ENCODE data around the gene NIT2. TPM values are rescaled to one million over a fixed set of nuclear protein-coding genes. Genes with fewer than 3 reads are reported as not detected.
A peak's percentile ranks its signal among the peaks of the same experiment; 100 is the strongest.

Gene NIT2
- total and polyA plus RNA-seq, 9 of the 15 experiments (the other 6 are each of a cell fraction or from before 2014, with no cell fraction given) = 11.4 to 62.2 (median 22.1) TPM

- TF ChIP-seq, protein P1, sequence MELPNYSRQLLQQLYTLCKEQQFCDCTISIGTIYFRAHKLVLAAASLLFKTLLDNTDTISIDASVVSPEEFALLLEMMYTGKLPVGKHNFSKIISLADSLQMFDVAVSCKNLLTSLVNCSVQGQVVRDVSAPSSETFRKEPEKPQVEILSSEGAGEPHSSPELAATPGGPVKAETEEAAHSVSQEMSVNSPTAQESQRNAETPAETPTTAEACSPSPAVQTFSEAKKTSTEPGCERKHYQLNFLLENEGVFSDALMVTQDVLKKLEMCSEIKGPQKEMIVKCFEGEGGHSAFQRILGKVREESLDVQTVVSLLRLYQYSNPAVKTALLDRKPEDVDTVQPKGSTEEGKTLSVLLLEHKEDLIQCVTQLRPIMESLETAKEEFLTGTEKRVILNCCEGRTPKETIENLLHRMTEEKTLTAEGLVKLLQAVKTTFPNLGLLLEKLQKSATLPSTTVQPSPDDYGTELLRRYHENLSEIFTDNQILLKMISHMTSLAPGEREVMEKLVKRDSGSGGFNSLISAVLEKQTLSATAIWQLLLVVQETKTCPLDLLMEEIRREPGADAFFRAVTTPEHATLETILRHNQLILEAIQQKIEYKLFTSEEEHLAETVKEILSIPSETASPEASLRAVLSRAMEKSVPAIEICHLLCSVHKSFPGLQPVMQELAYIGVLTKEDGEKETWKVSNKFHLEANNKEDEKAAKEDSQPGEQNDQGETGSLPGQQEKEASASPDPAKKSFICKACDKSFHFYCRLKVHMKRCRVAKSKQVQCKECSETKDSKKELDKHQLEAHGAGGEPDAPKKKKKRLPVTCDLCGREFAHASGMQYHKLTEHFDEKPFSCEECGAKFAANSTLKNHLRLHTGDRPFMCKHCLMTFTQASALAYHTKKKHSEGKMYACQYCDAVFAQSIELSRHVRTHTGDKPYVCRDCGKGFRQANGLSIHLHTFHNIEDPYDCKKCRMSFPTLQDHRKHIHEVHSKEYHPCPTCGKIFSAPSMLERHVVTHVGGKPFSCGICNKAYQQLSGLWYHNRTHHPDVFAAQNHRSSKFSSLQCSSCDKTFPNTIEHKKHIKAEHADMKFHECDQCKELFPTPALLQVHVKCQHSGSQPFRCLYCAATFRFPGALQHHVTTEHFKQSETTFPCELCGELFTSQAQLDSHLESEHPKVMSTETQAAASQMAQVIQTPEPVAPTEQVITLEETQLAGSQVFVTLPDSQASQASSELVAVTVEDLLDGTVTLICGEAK (IDR thresholded peaks at IDR 0.05) = no peak
- TF ChIP-seq, protein P1 (CRISPR knock-in tag; IDR thresholded peaks at IDR 0.05) = no peak
- TF ChIP-seq IRF2 (CRISPR knock-in tag; IDR thresholded peaks at IDR 0.05) = no peak
- peak in 1 of 2 experiments; percentile 33; a peak in 1 of 4 replicates for TF ChIP-seq ZNF318 (IDR thresholded peaks at IDR 0.05; ENCODE audit: borderline replicate concordance in 1 of 2, low read depth in 1 of 2)
- TF ChIP-seq, protein P2, sequence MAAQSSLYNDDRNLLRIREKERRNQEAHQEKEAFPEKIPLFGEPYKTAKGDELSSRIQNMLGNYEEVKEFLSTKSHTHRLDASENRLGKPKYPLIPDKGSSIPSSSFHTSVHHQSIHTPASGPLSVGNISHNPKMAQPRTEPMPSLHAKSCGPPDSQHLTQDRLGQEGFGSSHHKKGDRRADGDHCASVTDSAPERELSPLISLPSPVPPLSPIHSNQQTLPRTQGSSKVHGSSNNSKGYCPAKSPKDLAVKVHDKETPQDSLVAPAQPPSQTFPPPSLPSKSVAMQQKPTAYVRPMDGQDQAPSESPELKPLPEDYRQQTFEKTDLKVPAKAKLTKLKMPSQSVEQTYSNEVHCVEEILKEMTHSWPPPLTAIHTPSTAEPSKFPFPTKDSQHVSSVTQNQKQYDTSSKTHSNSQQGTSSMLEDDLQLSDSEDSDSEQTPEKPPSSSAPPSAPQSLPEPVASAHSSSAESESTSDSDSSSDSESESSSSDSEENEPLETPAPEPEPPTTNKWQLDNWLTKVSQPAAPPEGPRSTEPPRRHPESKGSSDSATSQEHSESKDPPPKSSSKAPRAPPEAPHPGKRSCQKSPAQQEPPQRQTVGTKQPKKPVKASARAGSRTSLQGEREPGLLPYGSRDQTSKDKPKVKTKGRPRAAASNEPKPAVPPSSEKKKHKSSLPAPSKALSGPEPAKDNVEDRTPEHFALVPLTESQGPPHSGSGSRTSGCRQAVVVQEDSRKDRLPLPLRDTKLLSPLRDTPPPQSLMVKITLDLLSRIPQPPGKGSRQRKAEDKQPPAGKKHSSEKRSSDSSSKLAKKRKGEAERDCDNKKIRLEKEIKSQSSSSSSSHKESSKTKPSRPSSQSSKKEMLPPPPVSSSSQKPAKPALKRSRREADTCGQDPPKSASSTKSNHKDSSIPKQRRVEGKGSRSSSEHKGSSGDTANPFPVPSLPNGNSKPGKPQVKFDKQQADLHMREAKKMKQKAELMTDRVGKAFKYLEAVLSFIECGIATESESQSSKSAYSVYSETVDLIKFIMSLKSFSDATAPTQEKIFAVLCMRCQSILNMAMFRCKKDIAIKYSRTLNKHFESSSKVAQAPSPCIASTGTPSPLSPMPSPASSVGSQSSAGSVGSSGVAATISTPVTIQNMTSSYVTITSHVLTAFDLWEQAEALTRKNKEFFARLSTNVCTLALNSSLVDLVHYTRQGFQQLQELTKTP (IDR thresholded peaks at IDR 0.05; ENCODE audit: low read depth in 1 of 2, partially characterized antibody in 2 of 2) = peak in 1 of 2 experiments; percentile 12
- TF ChIP-seq HLTF (IDR thresholded peaks at IDR 0.05) = 0 out of 2 replicates have a peak, but pooled peaks have one; percentile 49
Observed at GRCh38 chr3:100401674-100402041, 67.1 kb downstream of the NIT2 start (continued).
